Measurements from ENCODE around the gene ARMH1. TPM values are rescaled to one million over a fixed set of nuclear protein-coding genes. Genes with fewer than 3 reads are reported as not detected.

ARMH1 gene
- total RNA-seq, 2 experiments from 2014 or later, result 139 to 144 TPM

- Mint-ChIP-seq H3K36me3 (no peaks in the 10 kb centered on the region), H3K27ac (no peak overlapping the region), H3K27me3 (no peaks in the 10 kb centered on the region), H3K9me3 (no peaks in the 10 kb centered on the region), H3K4me3 (peak overlapping the region; percentile 82), H3K4me1 (peaks cover 19% of the 10 kb centered on the region)
- no peak for DNase-seq
Observed at GRCh38 chr1:44672961-44673674, 1.4 kb upstream of the ARMH1 start.

DNA sequence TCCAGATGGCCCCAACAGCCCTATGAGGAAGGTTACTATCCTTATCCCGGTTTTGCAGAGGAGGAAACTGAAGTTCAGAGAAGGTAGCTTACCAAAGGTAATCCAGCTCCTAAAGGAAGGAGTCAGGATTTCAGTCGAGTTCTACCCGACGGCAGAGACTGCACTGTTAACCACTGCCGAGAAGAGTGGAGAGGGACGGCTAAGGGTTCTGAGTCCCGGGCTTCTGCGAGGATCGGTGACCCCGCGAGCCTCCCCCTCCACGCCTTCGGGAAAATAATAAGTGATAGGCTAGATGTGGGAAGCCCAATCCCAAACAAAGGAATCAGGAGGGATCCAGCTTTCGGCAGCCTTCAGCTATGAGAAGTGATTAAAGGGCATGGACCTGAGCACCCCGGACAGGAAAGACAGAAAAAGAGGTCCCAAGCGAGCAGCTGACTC, 820 bp upstream of the ARMH1 start:
- H3K4me1 Mint-ChIP-seq, result peaks cover 19% of the 10 kb centered on the region
- no peaks in the 10 kb centered on the region for H3K27me3 Mint-ChIP-seq
- H3K9me3 Mint-ChIP-seq, result no peaks in the 10 kb centered on the region
- no peak overlapping the region for H3K27ac Mint-ChIP-seq
- DNase-seq, result no peak
- peak overlapping the region; percentile 82 for H3K4me3 Mint-ChIP-seq
- no peaks in the 10 kb centered on the region for H3K36me3 Mint-ChIP-seq

DNA sequence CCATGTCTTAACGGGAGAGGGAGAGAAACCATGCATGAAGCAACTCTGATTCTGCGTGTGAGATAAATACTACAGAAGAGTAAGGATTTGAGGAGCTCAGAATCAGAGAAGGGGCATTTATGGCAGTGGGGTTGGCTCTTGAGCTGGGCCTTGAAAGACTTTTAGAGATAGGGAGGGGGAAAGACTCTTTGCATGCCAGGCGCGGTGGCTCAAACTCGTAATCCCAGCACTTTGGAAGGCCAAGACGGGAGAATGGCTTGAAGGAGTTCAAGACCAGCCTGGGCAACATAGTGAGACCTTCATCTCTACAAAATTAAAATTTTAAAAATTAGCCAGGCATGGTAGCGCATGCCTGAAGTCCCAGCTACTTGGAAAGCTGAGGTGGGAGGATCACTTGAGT, 672 bp downstream of the ARMH1 start:
- Mint-ChIP-seq H3K27me3 (no peaks in the 10 kb centered on the region), H3K4me3 (peak overlapping the region; percentile 82), H3K36me3 (no peaks in the 10 kb centered on the region), H3K9me3 (no peaks in the 10 kb centered on the region), H3K4me1 (peaks cover 19% of the 10 kb centered on the region), H3K27ac (no peak overlapping the region)
- DNase-seq, result no peak

GRCh38 chr1:44676484-44677200, 2.1 kb downstream of the ARMH1 start:
- no peak for DNase-seq
- Mint-ChIP-seq H3K36me3 (no peaks in the 10 kb centered on the region), H3K4me1 (peaks cover 19% of the 10 kb centered on the region), H3K27ac (no peak overlapping the region), H3K27me3 (no peaks in the 10 kb centered on the region), H3K4me3 (no peak overlapping the region), H3K9me3 (no peaks in the 10 kb centered on the region)

DNA sequence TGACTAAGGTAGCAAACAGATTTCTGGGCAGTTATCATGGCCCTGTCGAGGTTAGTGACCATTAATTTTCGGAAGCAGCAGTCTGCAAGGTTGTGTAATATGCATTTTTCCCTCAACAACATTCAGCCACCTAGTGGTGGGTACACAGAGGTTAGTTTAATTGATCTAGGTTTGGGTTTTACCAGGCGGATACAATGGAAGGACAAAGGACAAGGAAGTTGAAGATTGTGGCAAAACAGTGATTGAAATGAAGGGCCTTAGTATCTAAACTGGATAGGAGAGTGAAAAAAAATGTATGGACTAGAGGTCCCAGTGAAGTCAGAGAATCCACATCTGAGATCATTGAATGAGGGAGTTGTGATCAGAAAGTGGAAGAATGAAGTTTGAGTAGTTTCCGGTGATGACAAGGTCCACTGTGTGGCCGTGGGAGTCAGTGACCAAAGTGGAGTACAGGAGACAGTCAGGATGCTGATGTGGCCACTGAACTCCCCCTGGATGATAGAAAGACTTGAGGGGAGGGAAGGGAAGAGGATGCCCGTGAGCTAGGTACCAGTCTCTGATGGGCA, 2.8 kb downstream of the ARMH1 start:
- peaks cover 14% of the 10 kb centered on the region for H3K4me1 Mint-ChIP-seq

DNA sequence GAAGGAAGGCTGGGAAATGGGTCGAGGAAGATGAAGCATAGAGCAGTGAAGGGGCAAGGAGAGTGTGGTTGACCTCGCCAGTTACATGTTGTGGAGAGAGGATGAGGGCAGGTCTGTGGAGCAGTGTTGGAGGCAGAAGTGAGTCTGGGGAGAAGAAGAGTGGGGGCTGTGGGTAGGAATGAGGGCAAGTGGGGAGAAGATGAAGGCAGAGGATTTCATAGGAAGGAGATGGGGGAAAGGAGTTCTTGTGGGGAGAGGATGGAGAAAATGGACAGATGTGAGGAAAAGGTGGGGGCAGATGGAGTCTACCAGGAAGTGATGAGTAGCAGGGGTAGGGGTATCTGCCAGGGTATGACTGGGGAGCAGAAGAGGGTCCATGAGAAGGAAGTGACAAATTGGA, 3.6 kb downstream of the ARMH1 start:
- H3K36me3 Mint-ChIP-seq, result no peaks in the 10 kb centered on the region
- H3K4me1 Mint-ChIP-seq, result peaks cover 8% of the 10 kb centered on the region
- no peak overlapping the region for H3K4me3 Mint-ChIP-seq
- H3K27me3 Mint-ChIP-seq, result no peaks in the 10 kb centered on the region
- no peak for DNase-seq
- no peaks in the 10 kb centered on the region for H3K9me3 Mint-ChIP-seq
- H3K27ac Mint-ChIP-seq, result no peak overlapping the region

More for the DNA sequence above, 2.8 kb downstream of the ARMH1 start:
- Mint-ChIP-seq H3K4me3 (no peak overlapping the region), H3K27ac (no peak overlapping the region), H3K36me3 (no peaks in the 10 kb centered on the region), H3K27me3 (no peaks in the 10 kb centered on the region), H3K9me3 (no peaks in the 10 kb centered on the region)
- DNase-seq, result no peak

- no peaks in the 10 kb centered on the region for H3K27me3 Mint-ChIP-seq
Observed at GRCh38 chr1:44678626-44679025, 4.1 kb downstream of the ARMH1 start.

DNA sequence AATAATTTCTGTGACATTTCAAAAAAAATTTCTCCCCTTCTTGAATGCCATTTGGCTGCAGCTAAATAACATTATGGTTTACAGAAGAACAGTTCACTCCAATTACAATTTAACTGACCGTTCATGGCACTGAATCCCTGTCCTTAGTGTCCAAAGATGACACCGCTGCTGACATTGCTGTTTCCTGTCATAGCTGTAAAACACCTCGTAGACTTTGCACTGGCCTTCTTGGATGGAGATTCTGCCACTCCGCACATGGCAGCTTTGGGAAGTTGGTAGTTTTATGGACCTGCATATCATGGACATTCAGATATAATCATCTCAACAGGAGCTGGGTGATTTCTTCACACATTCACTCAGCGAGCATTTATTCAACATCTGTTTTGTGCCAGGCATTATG, 5.0 kb downstream of the ARMH1 start:
- Mint-ChIP-seq H3K9me3 (no peaks in the 10 kb centered on the region), H3K36me3 (no peaks in the 10 kb centered on the region)

More at GRCh38 chr1:44678626-44679025, 4.1 kb downstream of the ARMH1 start:
- H3K36me3 Mint-ChIP-seq, result no peaks in the 10 kb centered on the region
- H3K9me3 Mint-ChIP-seq, result no peaks in the 10 kb centered on the region
- H3K4me1 Mint-ChIP-seq, result peaks cover 2% of the 10 kb centered on the region
- H3K27ac Mint-ChIP-seq, result no peak overlapping the region
- H3K4me3 Mint-ChIP-seq, result no peak overlapping the region
- no peak for DNase-seq

DNA sequence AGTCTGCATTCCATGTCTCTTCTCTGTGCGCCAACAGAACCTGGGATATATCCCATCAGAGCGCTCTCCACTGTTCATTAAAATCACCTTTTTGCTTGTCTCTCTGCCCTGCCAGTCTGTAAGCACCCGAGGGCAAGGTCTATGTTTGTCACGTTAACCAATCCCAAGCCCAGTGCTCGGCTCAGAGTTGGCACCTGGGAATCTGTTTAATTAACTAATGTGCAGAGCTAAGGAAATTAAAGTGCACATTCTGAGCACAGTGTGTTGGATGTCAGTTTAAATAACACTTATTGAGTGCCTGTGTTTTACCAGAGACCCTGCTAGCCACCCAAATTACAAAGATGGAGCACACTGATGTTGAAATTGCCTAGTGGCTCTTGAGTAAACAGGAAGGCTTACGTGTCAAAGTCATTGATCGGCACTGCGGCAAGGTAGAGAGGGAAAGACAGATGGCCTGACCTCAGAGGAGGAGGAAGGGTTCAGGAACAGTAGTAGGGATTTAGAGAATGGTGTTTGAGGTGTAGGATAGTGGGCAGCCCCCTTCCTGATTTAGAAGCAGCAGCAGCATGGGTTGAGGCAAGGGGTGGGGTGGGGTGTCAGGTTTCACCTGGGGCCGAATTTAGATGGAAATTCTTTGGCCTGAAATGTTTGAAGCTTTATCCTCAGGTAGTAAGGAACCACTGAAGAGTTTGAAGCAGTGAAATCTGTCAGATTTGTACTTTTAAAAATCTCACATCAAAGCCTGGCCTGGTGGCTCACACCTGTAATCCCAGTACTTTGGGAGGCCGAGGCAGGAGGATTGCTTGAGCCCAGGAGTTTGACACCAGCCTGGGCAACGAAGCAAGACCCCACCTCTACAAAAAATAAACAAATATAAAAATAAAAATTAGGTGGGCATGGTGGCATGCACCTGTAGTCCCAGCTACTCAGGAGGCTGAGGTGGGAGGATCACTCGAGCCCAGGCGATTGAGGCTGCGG, 7.7 kb downstream of the ARMH1 start:
- Mint-ChIP-seq H3K27ac (no peak overlapping the region), H3K4me3 (no peak overlapping the region), H3K4me1 (no peaks in the 10 kb centered on the region), H3K36me3 (no peaks in the 10 kb centered on the region), H3K27me3 (no peaks in the 10 kb centered on the region), H3K9me3 (no peaks in the 10 kb centered on the region)
- DNase-seq, result no peak

More for the DNA sequence above, 5.0 kb downstream of the ARMH1 start:
- no peak overlapping the region for H3K4me3 Mint-ChIP-seq
- no peak for DNase-seq
- H3K27ac Mint-ChIP-seq, result no peak overlapping the region
- H3K27me3 Mint-ChIP-seq, result no peaks in the 10 kb centered on the region
- H3K4me1 Mint-ChIP-seq, result no peaks in the 10 kb centered on the region

DNA sequence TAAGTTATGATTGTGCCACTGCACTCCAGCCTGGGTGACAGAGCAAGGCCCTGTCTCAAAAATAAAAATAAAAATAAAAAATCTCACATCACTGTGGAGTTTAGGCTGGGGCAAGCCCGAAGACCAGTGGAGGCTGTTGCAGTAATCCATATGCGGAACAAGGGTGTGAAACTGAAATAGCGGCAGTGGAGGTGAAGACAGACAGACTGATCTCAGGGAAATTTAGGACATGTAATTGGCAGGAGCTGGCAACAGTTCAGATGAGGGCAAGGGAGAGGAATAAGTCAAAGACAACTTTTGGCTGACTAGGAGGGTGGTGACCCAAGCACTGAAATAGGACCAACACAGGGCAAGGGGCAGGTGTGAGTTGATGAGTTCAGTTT, 8.4 kb downstream of the ARMH1 start:
- no peak overlapping the region for H3K4me3 Mint-ChIP-seq
- DNase-seq, result no peak
- no peaks in the 10 kb centered on the region for H3K4me1 Mint-ChIP-seq
- no peak overlapping the region for H3K27ac Mint-ChIP-seq
- no peaks in the 10 kb centered on the region for H3K36me3 Mint-ChIP-seq
- no peaks in the 10 kb centered on the region for H3K9me3 Mint-ChIP-seq
- no peaks in the 10 kb centered on the region for H3K27me3 Mint-ChIP-seq

DNA sequence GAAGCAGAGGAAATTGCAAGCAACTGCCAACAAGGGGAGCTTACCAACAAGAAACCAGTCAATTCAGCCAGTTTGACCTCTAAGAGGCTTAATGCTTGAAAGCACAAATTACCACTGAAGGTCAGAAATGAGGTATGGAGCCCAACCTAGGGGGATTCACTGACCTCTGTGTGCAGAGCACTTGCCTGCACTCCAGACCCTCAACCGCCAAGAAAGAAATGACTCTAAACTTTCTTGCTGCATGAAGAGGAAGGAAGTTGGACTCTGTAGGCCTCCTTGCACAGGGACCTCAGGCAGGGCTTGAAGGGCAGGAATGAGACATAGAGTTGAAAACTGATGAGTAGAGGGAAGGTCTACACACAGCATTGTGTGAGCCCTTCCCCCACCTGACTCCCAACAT, 10.0 kb downstream of the ARMH1 start:
- no peaks in the 10 kb centered on the region for H3K9me3 Mint-ChIP-seq
- no peak overlapping the region for H3K4me3 Mint-ChIP-seq
- no peak overlapping the region for H3K27ac Mint-ChIP-seq
- no peak for DNase-seq
- no peaks in the 10 kb centered on the region for H3K36me3 Mint-ChIP-seq
- H3K4me1 Mint-ChIP-seq, result no peaks in the 10 kb centered on the region
- H3K27me3 Mint-ChIP-seq, result no peaks in the 10 kb centered on the region

DNA sequence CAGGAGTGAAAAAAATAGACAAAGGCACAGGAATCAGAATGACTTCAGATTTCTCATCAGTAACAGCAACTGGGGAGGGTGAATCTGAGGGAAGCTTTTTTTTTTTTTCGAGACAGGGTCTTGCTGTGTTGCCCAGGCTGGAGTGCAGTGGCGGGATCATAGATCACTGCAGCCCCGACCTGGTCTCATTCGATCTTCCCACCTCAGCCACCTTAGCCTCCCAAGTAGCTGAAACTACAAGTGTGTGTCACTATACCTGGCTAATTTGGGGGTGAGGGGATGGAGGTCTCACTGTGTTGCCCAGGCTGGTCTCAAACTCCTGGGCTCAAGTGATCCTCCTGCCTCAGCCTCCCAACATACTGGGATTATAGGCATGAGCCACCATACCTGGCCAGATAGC, 10.7 kb downstream of the ARMH1 start:
- Mint-ChIP-seq H3K27me3 (no peaks in the 10 kb centered on the region), H3K36me3 (no peaks in the 10 kb centered on the region), H3K9me3 (no peaks in the 10 kb centered on the region), H3K4me3 (no peak overlapping the region), H3K27ac (no peak overlapping the region), H3K4me1 (no peaks in the 10 kb centered on the region)
- no peak for DNase-seq

DNA sequence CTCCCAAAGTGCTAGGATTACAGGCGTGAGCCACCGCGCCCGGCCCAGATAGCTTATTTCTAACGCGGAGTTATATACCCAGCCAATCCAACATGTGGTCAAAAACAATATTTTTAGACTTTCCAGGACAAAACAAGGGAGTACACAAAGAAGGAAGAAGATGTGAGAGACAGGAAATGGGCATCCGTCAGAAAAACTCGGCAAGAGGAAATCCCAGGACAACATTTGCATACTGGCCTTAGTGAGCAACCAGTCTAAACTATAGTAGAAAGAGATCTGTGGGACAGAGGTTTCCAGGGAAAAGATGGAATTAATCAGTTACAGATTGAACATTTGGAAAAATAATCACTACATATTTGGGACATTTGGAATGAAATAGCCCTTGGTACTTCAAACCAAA, 11.4 kb downstream of the ARMH1 start:
- Mint-ChIP-seq H3K27ac (no peak overlapping the region), H3K27me3 (no peaks in the 10 kb centered on the region), H3K4me3 (no peak overlapping the region), H3K36me3 (no peaks in the 10 kb centered on the region), H3K9me3 (no peaks in the 10 kb centered on the region), H3K4me1 (no peaks in the 10 kb centered on the region)
- no peak for DNase-seq

- H3K36me3 Mint-ChIP-seq, result no peaks in the 10 kb centered on the region
- H3K27me3 Mint-ChIP-seq, result no peaks in the 10 kb centered on the region
- H3K27ac Mint-ChIP-seq, result no peak overlapping the region
- H3K4me1 Mint-ChIP-seq, result peaks cover 10% of the 10 kb centered on the region
- no peaks in the 10 kb centered on the region for H3K9me3 Mint-ChIP-seq
- no peak overlapping the region for H3K4me3 Mint-ChIP-seq
- no peak for DNase-seq
Observed at GRCh38 chr1:44688760-44689446, 14.4 kb downstream of the ARMH1 start.
